GM19397 (cell line): ENCODE results near the gene RGL2.
A peak's percentile ranks its signal among the peaks of the same experiment; 100 is the strongest.
"Not testable (repeated sequence)": the region's sequence is repeated elsewhere in the genome, so short reads cannot be mapped to it uniquely, and the experiment has no call there.

Experiments used
- ATAC-seq: cut with Tn5 transposase; IDR thresholded peaks from one replicate; pipeline ENCODE4 v1.9.1; 2021; ENCODE audit warnings: mild to moderate bottlenecking, moderate library complexity; ENCODE audit not compliant: unreplicated experiment

RGL2 gene

GRCh38 chr6:33294086-33294823 lies 4.5 kb downstream of the RGL2 start:
- no peak for ATAC-seq

DNA sequence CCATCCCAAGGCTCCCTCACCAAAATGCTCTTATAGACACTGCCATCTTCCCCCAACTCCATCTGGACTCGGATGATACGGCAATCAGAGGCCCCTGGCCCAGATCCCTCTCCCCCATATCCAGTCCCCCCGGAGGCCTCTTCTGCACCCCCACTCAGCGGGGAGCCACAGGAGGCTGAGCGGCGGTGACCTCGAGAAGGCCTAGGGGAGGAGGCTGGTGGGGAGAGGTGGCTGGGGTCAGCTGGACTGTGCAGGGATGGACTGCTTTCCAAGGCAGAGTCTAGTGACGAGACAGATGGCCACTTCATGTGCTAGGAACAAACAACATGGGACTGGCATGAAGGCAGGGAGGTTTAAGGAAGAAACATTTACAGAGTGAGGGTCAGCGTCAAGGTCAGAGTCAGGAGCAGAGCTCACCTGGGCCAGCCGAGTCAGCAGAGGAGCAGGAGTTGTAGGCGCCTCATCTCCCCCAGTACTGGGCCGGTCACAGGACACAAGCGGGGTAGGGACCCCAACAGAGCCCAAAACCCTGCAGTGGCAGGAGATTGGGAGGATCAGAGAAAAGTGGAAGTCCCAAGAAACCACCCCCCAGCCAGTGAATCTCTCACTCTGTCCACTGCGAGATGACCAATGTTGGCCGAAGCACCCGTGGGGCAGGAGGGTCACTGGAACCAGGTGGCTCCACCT lies 5.6 kb downstream of the RGL2 start:
- no peak for ATAC-seq

GRCh38 chr6:33290459-33290858 lies 8.3 kb downstream of the RGL2 start:
- ATAC-seq = no peak

- ATAC-seq = no peak
These were observed 8.9 kb downstream of the RGL2 start for GRCh38 chr6:33289784-33290315.

DNA sequence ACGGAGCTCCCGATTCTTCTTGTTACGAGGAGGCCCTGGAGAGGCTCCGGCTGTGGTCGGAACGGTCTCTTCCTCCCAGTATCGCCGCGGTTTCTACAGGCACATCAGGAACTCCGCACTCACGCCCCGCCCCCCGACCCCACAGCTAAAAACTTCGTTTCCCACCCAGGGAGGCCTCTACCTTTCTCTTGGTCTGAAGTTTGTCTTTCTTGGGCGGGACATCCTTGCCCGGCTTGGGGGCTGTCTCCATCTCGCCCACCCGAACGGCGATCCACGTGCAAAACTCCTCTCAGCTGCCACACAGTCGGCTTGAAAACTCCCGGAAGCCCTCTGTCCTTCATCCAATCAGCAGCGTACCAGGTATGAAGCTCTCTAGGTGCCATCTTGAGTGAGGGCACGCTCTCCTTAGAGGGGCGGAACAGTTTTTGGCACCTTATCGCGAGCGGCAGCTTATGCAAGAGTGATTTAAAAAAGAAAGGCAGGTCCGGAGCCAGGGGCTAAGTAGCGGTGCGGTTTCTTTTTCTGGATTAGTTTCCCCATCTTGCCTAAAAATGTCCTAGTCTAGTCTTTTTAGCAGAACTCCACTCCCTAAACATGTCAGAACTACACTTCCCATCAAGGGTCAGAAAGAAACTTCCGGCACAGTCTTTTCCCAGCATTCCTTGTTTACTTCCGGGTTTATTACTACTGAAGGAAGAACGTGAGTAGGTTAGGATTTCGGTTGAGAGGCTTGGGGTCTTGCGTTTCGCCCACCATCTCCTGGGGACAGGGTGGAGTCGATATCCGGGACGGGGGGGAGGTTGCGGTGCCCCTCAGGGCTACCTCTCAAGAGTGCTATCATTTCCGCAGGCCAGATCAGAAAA lies 9.6 kb downstream of the RGL2 start, which contains the start of the genes PFDN6 and WDR46:
Gene PFDN6, plus strand, starts transcription at position 681 of the 863 bp plus-strand sequence. CDS start 256 bp downstream, outside the sequence.
Gene WDR46, minus strand, starts transcription at position 319 of the 863 bp plus-strand sequence. Its CDS starts 69 bp downstream, at position 250.
- ATAC-seq = peak; percentile 71

DNA sequence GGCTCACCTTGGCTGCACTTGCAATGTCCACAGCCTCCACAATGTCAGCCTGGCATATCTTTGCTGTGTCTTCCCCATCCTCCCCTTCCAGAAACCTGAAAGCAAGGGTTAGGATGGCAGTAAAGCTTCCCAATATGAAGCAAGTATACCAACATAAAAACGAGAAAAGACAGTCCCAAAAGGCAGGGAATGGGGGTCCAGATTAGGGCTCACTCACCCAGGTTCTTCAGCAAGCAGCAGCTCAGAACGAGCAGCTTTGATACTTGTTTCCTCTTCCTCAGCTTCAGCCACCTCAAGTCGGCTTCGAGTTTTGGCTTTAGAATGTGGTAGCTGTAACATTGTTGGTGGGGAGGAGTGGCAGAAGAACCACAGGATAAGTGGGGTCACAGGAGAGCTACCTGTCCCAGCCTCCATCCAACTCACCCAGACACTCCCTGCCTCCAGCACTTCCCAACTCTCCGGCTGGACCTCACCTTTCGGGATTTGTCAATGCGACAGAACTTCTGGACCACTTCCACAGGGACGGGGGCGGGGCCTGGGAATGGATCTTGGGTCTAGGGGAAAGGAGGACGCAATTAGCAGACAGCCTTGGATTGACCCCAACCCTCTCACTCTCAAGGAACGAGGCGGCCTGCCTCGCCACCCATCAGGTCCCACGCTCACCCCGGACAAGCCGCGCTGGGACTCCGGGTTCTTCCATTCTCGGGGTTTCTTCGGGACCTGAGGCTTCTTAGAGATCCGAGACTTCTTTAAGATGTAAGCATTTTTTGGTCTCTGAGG lies 10.4 kb downstream of the RGL2 start:
- no peak for ATAC-seq

DNA sequence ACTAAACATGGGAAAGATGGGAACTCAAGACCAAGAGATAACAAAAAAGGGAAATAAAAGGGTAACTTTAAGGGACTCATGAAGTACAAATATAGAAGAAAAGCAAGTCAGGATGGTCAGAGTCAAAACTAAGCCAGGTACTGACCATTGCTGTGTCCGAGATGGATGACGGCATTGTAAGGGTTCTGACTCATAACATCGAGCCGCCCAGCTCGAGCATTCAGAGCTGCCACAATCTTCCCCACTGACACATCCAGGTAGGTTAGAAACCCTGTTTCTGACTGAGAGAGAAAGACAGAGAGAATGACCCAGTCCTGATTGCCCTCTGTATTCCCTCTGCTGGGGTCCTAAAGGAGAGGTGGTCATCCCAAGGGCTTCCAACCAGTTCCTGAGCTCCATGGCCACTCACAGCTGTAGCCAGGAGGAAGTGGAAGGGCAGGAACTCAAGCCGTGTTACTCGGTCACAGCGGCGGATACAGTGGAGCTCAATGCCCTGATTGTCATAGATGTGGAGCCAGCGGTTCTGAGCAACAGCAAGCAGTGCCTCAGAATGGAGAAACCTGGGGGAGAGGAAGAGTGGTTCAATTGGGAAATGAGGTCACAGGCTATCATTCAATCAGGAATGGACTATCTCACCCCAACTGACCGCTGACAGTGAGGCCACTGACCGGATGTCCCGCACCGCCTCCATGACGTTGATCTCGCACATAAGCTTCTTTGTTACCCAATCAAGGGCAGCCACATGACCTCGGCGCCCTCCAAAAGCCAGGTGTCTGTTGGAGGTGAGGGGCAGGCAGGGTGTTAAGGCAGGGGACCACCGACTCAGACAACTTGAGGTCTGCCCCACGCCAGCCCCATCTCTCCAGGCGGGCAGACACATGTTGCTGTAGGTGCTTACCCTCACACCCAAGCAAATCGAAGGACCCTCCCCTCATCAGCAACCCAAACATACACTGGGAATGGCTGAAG lies 11.5 kb downstream of the RGL2 start:
- ATAC-seq = no peak

GRCh38 chr6:33285214-33285613 lies 13.5 kb downstream of the RGL2 start:
- not testable (repeated sequence) for ATAC-seq

DNA sequence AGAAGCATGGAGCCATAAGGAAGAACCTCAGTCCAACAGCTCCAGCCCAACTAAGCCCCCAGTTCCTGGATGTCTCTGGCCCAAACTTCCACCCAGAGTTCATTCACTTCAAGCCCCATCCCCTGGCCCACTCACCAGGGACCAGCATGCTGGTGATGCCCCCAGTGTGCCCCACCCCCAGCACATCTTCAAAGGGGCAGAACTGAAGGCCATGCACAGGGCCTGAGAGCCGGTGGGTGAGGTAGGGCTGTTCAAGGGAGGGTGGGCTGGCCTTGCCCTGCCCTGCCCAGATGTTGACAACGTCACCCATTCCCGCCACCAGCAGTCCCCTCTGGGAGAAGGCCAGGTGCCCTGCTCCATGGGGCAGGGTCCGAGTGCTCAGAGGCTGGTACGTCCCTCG lies 18.2 kb downstream of the RGL2 start:
- ATAC-seq = no peak

DNA sequence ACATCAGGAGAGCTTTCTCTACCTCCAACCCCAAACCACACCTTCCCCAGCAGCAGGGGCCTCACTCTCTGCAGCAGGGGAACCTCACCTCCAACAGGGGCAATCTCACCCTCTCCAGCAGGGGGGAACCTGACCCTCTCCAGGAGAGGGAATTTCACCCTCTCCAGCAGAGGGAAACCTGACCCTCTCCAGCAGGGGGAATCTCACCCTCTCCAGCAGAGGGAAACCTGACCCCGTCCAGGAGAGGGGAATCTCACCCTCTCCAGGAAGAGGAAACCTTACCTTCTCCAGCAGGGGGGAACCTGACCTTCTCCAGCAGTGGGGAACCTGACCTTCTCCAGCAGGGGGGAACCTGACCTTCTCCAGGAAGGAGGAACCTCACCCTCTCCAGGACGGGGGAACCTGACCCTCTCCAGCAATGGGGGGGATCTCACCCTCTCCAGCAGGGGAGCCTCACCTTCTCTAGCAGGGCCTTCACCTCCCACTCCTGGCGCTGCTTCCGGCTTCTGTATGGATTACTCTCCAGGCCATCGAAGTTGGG lies 18.7 kb downstream of the RGL2 start:
- ATAC-seq = no peak

DNA sequence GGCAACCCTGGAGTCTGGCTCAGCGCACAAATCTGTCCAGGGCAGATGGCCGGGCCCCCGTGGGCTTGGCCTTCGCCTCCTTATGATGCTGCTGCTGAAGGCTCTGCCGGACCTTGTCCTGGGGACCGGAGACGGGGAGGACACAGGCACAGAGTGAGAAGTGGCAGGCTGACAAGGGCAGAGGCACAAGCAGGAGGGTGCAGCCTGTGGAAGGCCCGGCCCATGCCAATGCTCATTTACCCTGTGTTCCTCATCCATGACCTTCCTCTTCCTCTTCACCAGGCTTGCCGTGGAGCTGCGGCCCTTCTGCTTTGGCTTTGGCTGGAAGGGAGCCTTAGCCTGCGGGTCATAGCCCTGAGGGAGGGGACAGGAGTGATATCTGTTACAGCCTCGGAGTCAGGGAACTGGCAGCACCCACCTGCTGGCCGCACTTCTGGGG lies 19.5 kb downstream of the RGL2 start:
- no peak for ATAC-seq

- ATAC-seq = no peak
These were observed 19.9 kb downstream of the RGL2 start for GRCh38 chr6:33278810-33279209.

GRCh38 chr6:33278392-33278741 lies 20.4 kb downstream of the RGL2 start:
- ATAC-seq = no peak

DNA sequence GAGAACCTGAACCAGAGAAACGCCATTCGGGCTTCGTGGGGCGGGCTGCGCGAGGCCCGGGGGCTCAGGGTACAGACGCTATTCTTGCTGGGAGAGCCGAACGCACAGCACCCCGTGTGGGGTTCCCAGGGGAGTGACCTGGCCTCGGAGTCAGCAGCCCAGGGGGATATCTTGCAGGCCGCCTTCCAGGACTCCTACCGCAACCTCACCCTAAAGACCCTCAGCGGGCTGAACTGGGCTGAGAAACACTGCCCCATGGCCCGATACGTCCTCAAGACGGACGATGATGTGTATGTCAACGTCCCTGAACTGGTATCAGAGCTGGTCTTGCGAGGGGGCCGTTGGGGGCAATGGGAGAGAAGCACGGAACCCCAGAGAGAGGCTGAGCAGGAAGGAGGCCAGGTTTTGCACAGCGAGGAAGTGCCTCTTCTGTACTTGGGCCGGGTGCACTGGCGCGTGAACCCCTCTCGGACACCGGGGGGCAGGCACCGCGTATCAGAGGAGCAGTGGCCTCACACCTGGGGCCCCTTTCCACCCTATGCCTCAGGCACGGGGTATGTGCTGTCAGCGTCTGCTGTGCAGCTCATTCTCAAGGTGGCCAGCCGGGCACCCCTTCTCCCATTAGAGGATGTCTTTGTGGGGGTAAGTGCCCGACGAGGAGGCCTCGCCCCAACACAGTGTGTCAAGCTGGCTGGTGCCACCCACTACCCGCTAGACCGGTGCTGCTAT lies 20.9 kb downstream of the RGL2 start:
- no peak for ATAC-seq

- ATAC-seq = peak; percentile 48
These were observed 21.7 kb downstream of the RGL2 start, which contains the start of gene B3GALT4 for GRCh38 chr6:33276864-33277662. Gene B3GALT4 (plus strand): TSS chr6:33277123. CDS start chr6:33277420, 297 bp downstream.

- no peak for ATAC-seq
These were observed 22.2 kb downstream of the RGL2 start for GRCh38 chr6:33276581-33276863.

DNA sequence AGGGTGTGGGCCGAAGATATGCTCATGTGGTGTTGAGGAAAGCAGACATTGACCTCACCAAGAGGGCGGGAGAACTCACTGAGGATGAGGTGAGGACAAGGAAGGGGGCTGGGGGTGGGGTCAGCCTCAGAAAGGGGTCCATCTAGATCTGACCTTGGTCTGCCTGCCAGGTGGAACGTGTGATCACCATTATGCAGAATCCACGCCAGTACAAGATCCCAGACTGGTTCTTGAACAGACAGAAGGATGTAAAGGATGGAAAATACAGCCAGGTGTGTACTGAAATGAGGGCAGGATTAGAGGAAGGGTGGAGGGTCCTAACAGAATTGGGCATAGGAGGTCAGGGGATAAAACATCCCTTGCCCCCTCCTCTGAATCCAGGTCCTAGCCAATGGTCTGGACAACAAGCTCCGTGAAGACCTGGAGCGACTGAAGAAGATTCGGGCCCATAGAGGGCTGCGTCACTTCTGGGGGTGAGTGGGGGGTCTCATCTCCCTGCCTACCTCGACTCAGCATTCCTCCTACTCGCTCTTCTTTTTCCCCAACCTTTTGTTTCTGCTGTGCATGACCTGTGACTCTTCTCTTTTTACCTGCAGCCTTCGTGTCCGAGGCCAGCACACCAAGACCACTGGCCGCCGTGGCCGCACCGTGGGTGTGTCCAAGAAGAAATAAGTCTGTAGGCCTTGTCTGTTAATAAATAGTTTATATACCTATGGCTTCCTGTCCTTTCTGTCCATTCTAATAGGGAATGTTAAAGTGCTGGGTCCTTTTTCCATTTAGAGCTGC lies 22.8 kb downstream of the RGL2 start:
- not testable (repeated sequence) for ATAC-seq
